ENCODE data around the gene NUBP2.

Gene NUBP2

GRCh38 chr16:1771864-1772361 is 10.8 kb upstream of the NUBP2 start:
- no peak for DNase-seq (ENCODE audit: low read depth in 2 of 2)

DNA sequence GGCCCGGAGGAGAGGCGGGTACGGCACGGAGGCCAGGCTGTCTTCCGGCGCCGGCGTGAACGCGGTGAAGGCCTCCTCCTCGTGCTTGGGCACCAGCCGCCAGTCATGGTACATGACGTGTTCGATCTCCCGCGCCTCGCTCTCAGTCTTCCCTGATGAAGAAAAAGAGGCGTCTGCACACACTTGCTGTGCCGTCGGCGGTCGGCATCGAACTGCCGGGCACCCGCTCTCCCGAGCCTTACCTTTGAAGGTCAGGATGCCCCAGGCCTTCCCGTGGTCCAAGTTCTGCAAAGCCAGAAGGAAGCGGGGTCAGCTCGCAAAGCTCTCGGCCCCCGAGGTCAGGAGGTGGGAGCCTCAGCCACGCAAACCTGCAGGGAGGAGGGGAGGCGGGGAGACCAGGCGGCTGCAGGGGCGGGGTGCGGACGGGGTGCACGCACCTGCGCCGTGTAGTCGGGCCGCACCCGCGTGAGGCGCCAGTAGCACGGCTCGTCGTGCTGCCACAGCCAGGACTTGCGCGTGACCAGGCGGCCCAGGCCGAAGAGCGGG is 10.3 kb upstream of the NUBP2 start, which contains the start of gene EME2:
Gene EME2 (plus strand): TSS at position 449 of the 546 bp plus-strand sequence. CDS start 418 bp downstream, outside the sequence.
- DNase-seq (ENCODE audit: low read depth in 2 of 2) = no peak

DNA sequence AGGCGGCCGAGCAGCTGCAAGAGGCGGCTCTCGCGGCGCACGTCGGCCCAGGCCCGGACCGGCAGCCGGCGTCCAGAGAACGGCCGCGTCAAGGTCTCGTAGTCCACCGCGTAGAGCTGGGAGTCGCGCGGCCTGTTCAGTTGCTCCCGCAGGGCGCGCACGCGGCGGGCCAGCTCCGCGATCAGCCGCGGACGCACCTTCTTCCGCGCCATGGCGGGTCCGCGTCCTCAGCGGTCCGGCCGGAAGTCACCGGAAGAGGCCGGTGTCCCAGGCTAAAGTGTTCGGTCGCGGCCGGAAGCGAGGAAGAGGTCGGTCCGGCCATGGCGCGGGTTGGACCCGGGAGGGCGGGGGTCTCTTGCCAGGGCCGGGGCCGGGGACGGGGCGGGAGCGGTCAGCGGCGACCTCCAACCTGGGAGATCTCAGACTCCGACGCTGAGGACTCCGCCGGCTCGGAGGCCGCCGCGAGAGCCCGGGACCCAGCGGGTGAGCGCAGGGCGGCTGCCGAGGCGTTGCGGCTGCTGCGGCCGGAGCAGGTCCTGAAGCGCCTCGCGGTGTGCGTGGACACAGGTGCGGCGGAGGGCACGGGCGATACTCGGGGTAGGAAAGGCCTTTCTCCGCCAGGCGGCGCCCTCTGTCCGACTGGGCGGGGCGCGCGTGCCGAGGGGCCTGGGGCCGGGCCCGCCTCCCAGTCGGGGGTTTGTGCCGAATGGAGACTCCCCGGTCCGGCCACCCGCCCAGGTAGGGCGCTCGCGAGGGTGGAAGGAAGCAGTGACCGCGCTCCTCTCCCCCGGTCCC is 9.7 kb upstream of the NUBP2 start, which contains the start of gene MRPS34:
Gene MRPS34 (minus strand): TSS at position 227 of the 795 bp plus-strand sequence. CDS start 15 bp downstream, at position 212.
- peak; percentile 51 to 61 for DNase-seq (ENCODE audit: low read depth in 2 of 2)

- DNase-seq (ENCODE audit: low read depth in 2 of 2) = no peak
Observed at GRCh38 chr16:1773703-1774447, 8.9 kb upstream of the NUBP2 start.

DNA sequence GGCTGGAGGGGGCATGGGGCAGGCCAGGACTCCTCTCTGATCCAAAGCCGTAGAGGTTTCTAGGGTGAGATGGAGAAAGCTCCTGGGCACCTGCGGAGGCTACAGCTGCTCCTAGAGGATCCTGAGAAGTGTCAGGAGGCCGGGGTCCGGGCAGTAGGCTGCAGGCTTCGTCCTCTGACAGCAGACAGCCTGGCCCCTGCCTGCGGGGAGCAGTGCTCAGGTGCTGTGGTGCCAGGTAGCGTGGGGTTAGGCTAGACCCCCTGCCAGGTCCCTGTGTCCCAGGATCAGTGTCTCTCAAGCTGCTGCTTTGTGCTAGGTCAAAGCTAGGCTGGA is 8.3 kb upstream of the NUBP2 start:
- DNase-seq (ENCODE audit: low read depth in 2 of 2) = no peak

GRCh38 chr16:1775006-1775845 is 7.5 kb upstream of the NUBP2 start:
- no peak for DNase-seq (ENCODE audit: low read depth in 2 of 2)

GRCh38 chr16:1775846-1776671 is 6.7 kb upstream of the NUBP2 start:
- no peak for DNase-seq (ENCODE audit: low read depth in 2 of 2)

GRCh38 chr16:1776672-1776955 is 6.1 kb upstream of the NUBP2 start:
- no peak for DNase-seq (ENCODE audit: low read depth in 2 of 2)

- no peak for DNase-seq (ENCODE audit: low read depth in 2 of 2)
Observed at GRCh38 chr16:1776991-1777374, 5.8 kb upstream of the NUBP2 start.

GRCh38 chr16:1777375-1778199 is 5.2 kb upstream of the NUBP2 start:
- no peak for DNase-seq (ENCODE audit: low read depth in 2 of 2)

- DNase-seq (ENCODE audit: low read depth in 2 of 2) = no peak
Observed at GRCh38 chr16:1778200-1779179, 4.3 kb upstream of the NUBP2 start.

GRCh38 chr16:1779234-1779701 is 3.5 kb upstream of the NUBP2 start:
- no peak for DNase-seq (ENCODE audit: low read depth in 2 of 2)

DNA sequence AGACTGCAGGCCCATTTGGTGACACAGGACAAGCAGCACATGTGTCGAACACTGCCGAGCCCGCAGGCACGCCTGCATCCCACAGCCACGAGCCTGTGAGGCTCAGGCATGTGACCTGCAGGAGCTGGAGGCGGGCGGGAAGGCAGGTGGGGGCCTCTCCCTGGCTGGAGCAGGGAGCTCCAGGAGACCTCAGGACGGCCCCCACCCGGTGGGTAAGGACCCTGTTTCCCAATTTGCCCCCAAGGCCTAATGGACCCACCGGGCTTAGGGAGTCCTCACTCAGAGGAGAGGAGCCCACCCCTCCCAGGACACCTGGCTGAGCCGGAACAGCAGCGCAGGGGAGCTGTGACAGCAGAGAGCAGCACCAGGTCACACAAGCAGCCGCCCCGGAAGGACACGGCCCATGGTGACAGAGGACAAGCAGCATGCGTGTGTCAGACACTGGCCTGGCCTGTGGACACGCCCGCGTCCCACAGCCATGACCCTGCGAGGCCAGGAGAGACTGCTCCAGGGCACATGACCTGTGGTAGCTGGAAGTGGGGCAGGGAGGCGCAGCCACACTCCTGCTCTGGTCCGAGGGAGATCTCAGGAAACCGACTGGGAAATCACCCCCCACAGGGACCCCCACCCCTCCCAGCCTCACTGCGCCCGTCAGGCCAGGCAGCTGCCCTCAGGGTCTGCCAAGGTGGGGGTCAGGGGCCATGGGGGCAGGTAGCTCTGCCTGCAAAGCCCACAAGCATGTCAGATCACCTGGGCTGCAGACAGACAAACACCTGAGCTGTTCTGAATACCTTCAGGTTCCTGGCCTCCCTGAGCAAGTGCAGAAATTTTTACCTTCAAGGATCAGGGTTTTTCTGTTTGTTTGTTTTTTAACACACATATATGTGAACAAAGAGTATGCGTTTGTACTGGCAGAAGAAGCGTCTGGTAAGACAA is 2.8 kb upstream of the NUBP2 start:
- no peak for DNase-seq (ENCODE audit: low read depth in 2 of 2)

DNA sequence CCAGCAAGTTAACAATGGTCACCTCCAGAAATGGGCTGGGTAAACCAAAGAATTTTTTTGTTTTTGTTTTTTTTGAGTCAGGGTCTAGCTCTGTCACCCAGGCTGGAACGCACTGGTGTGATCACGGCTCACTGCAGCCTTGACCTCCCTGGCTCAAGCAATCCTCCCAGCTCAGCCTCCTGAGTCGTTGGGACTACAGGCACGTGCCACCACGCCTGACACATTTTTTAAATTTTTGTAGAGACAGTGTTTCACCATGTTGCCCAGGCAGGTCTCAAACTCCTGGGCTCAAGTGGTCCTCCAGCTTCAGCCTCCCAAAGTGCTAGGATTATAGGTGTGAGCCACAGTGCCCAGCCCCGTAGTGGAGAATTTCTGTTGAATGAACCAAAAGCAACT is 2.1 kb upstream of the NUBP2 start:
- DNase-seq (ENCODE audit: low read depth in 2 of 2) = no peak

DNA sequence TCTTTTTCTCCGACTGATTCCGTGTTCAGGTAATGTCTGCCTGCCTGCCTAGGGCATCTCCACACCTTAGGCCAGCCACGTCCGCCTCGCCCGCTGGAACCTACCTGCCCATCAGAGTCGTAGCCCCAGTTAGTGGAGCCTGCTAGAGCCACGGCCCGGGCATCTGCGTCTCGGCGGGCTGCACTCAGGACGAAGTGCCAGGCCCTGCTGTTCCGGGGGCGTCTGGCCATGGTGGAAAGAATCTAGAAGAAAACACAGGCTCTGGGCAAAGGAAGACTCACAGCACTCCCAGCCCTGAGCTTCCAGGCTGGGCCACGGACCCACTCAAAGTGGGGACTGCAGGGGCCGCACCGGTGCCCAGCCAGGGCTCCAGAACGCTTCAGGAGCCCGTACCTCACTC is 1.5 kb upstream of the NUBP2 start:
- DNase-seq (ENCODE audit: low read depth in 2 of 2) = no peak

- no peak for DNase-seq (ENCODE audit: low read depth in 2 of 2)
Observed at GRCh38 chr16:1781758-1782407, 877 bp upstream of the NUBP2 start.

Measured in stimulated activated CD4-positive, alpha-beta T cell treated with anti-CD3 and anti-CD28 coated beads, Interleukin-1b, Interleukin-23, amount 100 ng/mL, for 1 hour (primary cell).